Suprapubic skin (tissue), 4 donors: ENCODE data around the gene LDLR. TPM values are rescaled to one million over a fixed set of nuclear protein-coding genes. Genes with fewer than 3 reads are reported as not detected.
"Not testable (repeated sequence)": the region's sequence is repeated elsewhere in the genome, so short reads cannot be mapped to it uniquely, and the experiment has no call there.

Source experiments
- DNase-seq, 2 donors: peaks; one replicate each; pipeline ENCODE4 v3.0.0-alpha.2; 2019; ENCODE audit warnings: low spot score in 2 of 2
- H3K27ac ChIP-seq: fragments of 200-600 bp; sonication (generic); one replicate; pipeline ENCODE4 v1.5.1; 2019
- H3K27me3 ChIP-seq: fragments of 200-600 bp; sonication (generic); one replicate; pipeline ENCODE4 v1.5.1; 2019
- H3K36me3 ChIP-seq: fragments of 200-600 bp; sonication (generic); one replicate; pipeline ENCODE4 v1.5.1; 2019
- H3K4me1 ChIP-seq: fragments of 200-600 bp; sonication (generic); one replicate; pipeline ENCODE4 v1.5.1; 2019
- H3K4me3 ChIP-seq: fragments of 200-600 bp; sonication (generic); one replicate; pipeline ENCODE4 v1.5.1; 2019; ENCODE audit warnings: mild to moderate bottlenecking
- H3K9me3 ChIP-seq: fragments of 200-600 bp; sonication (generic); one replicate; pipeline ENCODE4 v1.5.1; 2019
- EP300 ChIP-seq: sonication (generic); formaldehyde crosslinking; IDR thresholded peaks from one replicate; pipeline ENCODE4 v1.6.1; 2017; ENCODE audit warnings: antibody characterized with exemption
- POLR2A ChIP-seq, 2 donors: fragments of 450-650 bp; IDR thresholded peaks; one replicate each; pipeline ENCODE4 v1.6.1; 2017; ENCODE audit warnings: antibody characterized with exemption in 2 of 2, mild to moderate bottlenecking in 2 of 2, moderate library complexity in 2 of 2
- POLR2AphosphoS5 ChIP-seq, 3 donors: sonication (generic); formaldehyde crosslinking; IDR thresholded peaks; one replicate each; pipeline ENCODE4 v1.6.1; 2017; ENCODE audit warnings: antibody characterized with exemption in 3 of 3
- WGBS: methylation state at CpG from one replicate; pipeline ENCODE4 v1.1.5; 2018; 5-methylcytosine and 5-hydroxymethylcytosine counted together
- total RNA-seq, 4 donors: library from RNA; depleted of rRNA; stranded (reverse); fragments of >200 nt; gene quantifications; one replicate each; pipeline ENCODE4 v1.1.0, GENCODE V29; 2016
- TF ChIP-seq, protein P1 (sequence below), 2 donors: fragments of 200-600 bp in 1 of 2; fragments of 450-650 bp in 1 of 2; sonication (generic) in 1 of 2; IDR thresholded peaks; one replicate each; pipeline ENCODE4 v1.5.1; 2016 to 2019; ENCODE audit warnings: antibody characterized with exemption in 2 of 2, mild to moderate bottlenecking in 1 of 2, moderate library complexity in 1 of 2

The LDLR gene
- total RNA-seq, 4 donors from 2014 or later, result 48.1 to 174 (median 119) TPM

DNA sequence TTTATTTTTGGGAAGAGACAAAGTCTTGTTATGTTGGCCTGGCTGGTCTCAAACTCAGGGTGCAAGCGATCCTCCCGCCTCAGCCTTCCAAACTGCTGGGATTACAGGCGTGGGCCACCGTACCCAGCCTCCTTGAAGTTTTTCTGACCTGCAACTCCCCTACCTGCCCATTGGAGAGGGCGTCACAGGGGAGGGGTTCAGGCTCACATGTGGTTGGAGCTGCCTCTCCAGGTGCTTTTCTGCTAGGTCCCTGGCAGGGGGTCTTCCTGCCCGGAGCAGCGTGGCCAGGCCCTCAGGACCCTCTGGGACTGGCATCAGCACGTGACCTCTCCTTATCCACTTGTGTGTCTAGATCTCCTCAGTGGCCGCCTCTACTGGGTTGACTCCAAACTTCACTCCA lies 27.2 kb downstream of the LDLR start:
- Histone ChIP-seq H3K36me3 (peaks cover 88% of the 10 kb centered on the region), H3K27me3 (no peaks in the 10 kb centered on the region), H3K4me1 (no peaks in the 10 kb centered on the region), H3K9me3 (no peaks in the 10 kb centered on the region), H3K27ac (no peak overlapping the region), H3K4me3 (no peak overlapping the region)
- no peak for TF ChIP-seq POLR2A (IDR thresholded peaks at IDR 0.05)
- TF ChIP-seq, protein P1, sequence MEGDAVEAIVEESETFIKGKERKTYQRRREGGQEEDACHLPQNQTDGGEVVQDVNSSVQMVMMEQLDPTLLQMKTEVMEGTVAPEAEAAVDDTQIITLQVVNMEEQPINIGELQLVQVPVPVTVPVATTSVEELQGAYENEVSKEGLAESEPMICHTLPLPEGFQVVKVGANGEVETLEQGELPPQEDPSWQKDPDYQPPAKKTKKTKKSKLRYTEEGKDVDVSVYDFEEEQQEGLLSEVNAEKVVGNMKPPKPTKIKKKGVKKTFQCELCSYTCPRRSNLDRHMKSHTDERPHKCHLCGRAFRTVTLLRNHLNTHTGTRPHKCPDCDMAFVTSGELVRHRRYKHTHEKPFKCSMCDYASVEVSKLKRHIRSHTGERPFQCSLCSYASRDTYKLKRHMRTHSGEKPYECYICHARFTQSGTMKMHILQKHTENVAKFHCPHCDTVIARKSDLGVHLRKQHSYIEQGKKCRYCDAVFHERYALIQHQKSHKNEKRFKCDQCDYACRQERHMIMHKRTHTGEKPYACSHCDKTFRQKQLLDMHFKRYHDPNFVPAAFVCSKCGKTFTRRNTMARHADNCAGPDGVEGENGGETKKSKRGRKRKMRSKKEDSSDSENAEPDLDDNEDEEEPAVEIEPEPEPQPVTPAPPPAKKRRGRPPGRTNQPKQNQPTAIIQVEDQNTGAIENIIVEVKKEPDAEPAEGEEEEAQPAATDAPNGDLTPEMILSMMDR (IDR thresholded peaks at IDR 0.05), result no peak
- no peak for TF ChIP-seq POLR2AphosphoS5 (IDR thresholded peaks at IDR 0.05)
- no peak for DNase-seq
- 97% methylated on average over 9 of the region's 9 CpGs for WGBS

DNA sequence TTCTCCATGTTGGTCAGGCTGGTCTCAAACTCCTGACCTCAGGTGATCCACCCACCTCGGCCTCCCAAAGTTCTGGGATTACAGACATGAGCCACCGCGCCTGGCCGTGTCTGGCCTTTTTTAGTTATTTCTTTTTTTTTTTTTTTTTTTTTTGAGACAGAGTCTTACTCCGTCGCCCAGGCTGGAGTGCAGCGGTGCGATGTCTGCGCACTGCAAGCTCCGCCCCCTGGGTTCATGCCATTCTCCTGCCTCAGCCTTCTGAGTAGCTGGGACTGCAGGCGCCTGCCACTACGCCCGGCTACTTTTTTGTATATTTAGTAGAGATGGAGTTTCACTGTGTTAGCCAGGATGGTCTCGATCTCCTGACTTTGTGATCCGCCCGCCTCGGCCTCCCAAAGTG lies 32.7 kb downstream of the LDLR start:
- H3K27ac ChIP-seq, H3K9me3 ChIP-seq, H3K4me3 ChIP-seq, H3K4me1 ChIP-seq, DNase-seq, H3K27me3 ChIP-seq: not testable (repeated sequence)
- 97% methylated on average over 17 of the region's 17 CpGs for WGBS
- peaks cover 72% of the 10 kb centered on the region for H3K36me3 ChIP-seq

DNA sequence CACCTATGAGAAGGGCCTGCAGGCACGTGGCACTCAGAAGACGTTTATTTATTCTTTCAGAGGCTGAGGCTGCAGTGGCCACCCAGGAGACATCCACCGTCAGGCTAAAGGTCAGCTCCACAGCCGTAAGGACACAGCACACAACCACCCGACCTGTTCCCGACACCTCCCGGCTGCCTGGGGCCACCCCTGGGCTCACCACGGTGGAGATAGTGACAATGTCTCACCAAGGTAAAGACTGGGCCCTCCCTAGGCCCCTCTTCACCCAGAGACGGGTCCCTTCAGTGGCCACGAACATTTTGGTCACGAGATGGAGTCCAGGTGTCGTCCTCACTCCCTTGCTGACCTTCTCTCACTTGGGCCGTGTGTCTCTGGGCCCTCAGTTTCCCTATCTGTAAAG lies 33.9 kb downstream of the LDLR start:
- Histone ChIP-seq H3K9me3 (no peaks in the 10 kb centered on the region), H3K36me3 (peaks cover 70% of the 10 kb centered on the region), H3K27ac (no peak overlapping the region), H3K27me3 (no peaks in the 10 kb centered on the region), H3K4me1 (peaks cover 4% of the 10 kb centered on the region), H3K4me3 (no peak overlapping the region)
- no peak for TF ChIP-seq POLR2AphosphoS5 (IDR thresholded peaks at IDR 0.05)
- TF ChIP-seq, protein P1 (IDR thresholded peaks at IDR 0.05), result no peak
- no peak for TF ChIP-seq EP300
- TF ChIP-seq POLR2A (IDR thresholded peaks at IDR 0.05), result no peak
- WGBS, result 92% methylated on average over 13 of the region's 13 CpGs
- DNase-seq, result no peak

DNA sequence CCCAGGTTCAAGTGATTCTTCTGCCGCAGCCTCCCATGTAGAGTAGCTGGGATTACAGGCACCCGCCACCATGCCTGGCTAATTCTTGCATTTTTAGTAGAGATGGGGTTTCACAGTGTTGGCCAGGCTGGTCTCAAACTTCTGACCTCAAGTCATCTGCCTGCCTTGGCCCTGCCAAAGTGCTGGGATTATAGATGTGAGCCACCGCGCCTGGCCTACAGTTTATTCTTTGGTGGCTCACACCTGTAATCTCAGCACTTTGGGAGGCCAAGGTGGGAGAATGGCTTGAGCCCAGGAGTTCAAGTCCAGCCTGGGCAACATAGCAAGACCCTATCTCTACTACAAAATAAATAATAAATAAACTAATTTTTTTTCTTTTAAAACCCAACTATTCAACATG lies 34.9 kb downstream of the LDLR start:
- H3K4me3 ChIP-seq, DNase-seq, H3K4me1 ChIP-seq, H3K27me3 ChIP-seq, H3K27ac ChIP-seq, H3K9me3 ChIP-seq: not testable (repeated sequence)
- WGBS, result 98% methylated on average over 4 of the region's 4 CpGs
- peaks cover 72% of the 10 kb centered on the region for H3K36me3 ChIP-seq

DNA sequence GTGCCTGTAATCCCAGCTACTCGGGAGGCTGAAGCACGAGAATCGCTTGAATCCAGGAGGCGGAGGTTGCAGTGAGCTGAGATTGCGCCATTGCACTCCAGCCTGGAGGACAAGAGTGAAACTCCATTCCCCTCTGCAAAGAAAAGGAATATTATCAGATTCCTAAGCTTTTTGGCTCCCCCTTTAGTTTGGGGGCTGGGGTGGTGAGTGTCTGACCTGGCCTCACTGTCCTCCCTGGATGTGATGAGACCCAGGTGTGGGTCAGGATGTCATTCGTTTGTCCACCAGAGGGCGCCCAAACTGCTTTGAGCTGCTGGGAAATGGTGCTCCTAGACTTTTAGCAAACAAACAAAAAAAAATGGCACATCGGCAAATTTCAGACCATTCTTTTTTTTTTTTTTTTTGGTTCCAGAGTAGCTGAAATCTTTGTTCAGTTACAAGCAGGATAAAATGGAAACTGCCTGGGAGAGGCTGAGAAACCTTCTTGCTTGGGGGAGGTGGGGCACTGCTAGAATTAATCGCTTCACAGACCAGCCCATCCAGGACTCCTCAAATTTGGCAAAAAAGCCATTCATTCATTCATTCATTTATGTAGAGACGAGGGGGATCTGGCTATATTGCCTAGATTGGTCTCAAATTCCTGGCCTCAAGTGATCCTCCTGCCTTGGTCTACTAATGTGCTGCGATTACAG lies 36.9 kb downstream of the LDLR start:
- no peaks in the 10 kb centered on the region for H3K27me3 ChIP-seq
- peak; percentile 88 for DNase-seq
- H3K4me1 ChIP-seq, result peaks cover 8% of the 10 kb centered on the region
- TF ChIP-seq, protein P1 (IDR thresholded peaks at IDR 0.05), result peak; percentile 64 to 65
- TF ChIP-seq POLR2AphosphoS5 (IDR thresholded peaks at IDR 0.05), result no peak
- H3K27ac ChIP-seq, result no peak overlapping the region
- no peaks in the 10 kb centered on the region for H3K9me3 ChIP-seq
- no peak overlapping the region for H3K4me3 ChIP-seq
- WGBS, result 63% methylated on average over 11 of the region's 11 CpGs
- peaks cover 64% of the 10 kb centered on the region for H3K36me3 ChIP-seq

DNA sequence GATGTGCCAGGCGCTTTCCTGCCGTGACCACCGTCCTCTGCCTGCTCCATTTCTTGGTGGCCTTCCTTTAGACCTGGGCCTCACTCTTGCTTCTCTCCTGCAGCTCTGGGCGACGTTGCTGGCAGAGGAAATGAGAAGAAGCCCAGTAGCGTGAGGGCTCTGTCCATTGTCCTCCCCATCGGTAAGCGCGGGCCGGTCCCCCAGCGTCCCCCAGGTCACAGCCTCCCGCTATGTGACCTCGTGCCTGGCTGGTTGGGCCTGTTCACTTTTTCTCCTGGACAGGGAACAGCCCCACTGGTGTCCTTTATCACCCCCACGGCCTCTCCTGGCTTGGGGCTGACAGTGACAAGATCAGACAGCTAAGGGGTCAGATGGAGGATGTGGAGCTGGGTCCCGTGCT lies 38.6 kb downstream of the LDLR start:
- peaks cover 8% of the 10 kb centered on the region for H3K4me1 ChIP-seq
- no peak overlapping the region for H3K4me3 ChIP-seq
- no peak for DNase-seq
- H3K27me3 ChIP-seq, result no peaks in the 10 kb centered on the region
- H3K36me3 ChIP-seq, result peaks cover 67% of the 10 kb centered on the region
- TF ChIP-seq EP300 (no peak), POLR2AphosphoS5 (IDR thresholded peaks at IDR 0.05) (no peak), POLR2A (IDR thresholded peaks at IDR 0.05) (no peak)
- TF ChIP-seq, protein P1 (IDR thresholded peaks at IDR 0.05), result no peak
- no peak overlapping the region for H3K27ac ChIP-seq
- H3K9me3 ChIP-seq, result no peaks in the 10 kb centered on the region
- WGBS, result 84% methylated on average over 15 of the region's 15 CpGs
